HEK293 (cell line): ENCODE measurements around the gene DUS1L.
A peak's percentile ranks its signal among the peaks of the same experiment; 100 is the strongest.

Source experiments
- HOXC10 ChIP-seq: sonication (generic); formaldehyde crosslinking; IDR thresholded peaks from 2 replicates; pipeline ENCODE4 v1.8.1; 2023; ENCODE audit warnings: mild to moderate bottlenecking, missing genetic modification reagents
- KLF10 ChIP-seq: fragments of 450-650 bp; IDR thresholded peaks from 2 replicates; pipeline ENCODE4 v1.5.1; 2018; ENCODE audit warnings: missing biosample characterization, mild to moderate bottlenecking, missing genetic modification characterization
- KLF9 ChIP-seq: fragments of 450-650 bp; formaldehyde crosslinking; IDR thresholded peaks from 2 replicates; pipeline ENCODE4 v1.5.1; 2016; ENCODE audit warnings: missing biosample characterization, missing genetic modification characterization, low read depth
- SP2 ChIP-seq: fragments of 450-650 bp; formaldehyde crosslinking; IDR thresholded peaks from 2 replicates; pipeline ENCODE4 v1.5.1; 2016; ENCODE audit warnings: missing biosample characterization, missing genetic modification characterization
- TSHZ1 ChIP-seq: fragments of 450-650 bp; formaldehyde crosslinking; IDR thresholded peaks from 2 replicates; pipeline ENCODE4 v1.5.1; 2016; ENCODE audit warnings: missing biosample characterization, missing genetic modification characterization, borderline replicate concordance
- YY2 ChIP-seq: fragments of 450-650 bp; formaldehyde crosslinking; IDR thresholded peaks from 2 replicates; pipeline ENCODE4 v1.5.1; 2016; ENCODE audit warnings: missing biosample characterization, missing genetic modification characterization
- ZNF146 ChIP-seq: fragments of 450-650 bp; formaldehyde crosslinking; IDR thresholded peaks from 2 replicates; pipeline ENCODE4 v1.5.1; 2016; ENCODE audit warnings: missing biosample characterization, missing genetic modification characterization
- ZNF2 ChIP-seq: fragments of 450-650 bp; formaldehyde crosslinking; IDR thresholded peaks from 2 replicates; pipeline ENCODE4 v1.5.1; 2016; ENCODE audit warnings: missing biosample characterization, missing genetic modification characterization
- ZNF223 ChIP-seq: fragments of 450-650 bp; formaldehyde crosslinking; IDR thresholded peaks from 2 replicates; pipeline ENCODE4 v1.5.1; 2016; ENCODE audit warnings: missing biosample characterization, missing genetic modification characterization
- ZNF23 ChIP-seq: fragments of 450-650 bp; formaldehyde crosslinking; IDR thresholded peaks from 2 replicates; pipeline ENCODE4 v1.5.1; 2016; ENCODE audit warnings: missing biosample characterization, missing genetic modification characterization, borderline replicate concordance
- ZNF48 ChIP-seq: fragments of 450-650 bp; formaldehyde crosslinking; IDR thresholded peaks from 2 replicates; pipeline ENCODE4 v1.5.1; 2016; ENCODE audit warnings: missing biosample characterization, missing genetic modification characterization
- ZNF501 ChIP-seq: fragments of 450-650 bp; formaldehyde crosslinking; IDR thresholded peaks from 2 replicates; pipeline ENCODE4 v1.5.1; 2016; ENCODE audit warnings: missing biosample characterization, missing genetic modification characterization
- ZNF510 ChIP-seq: fragments of 450-650 bp; formaldehyde crosslinking; IDR thresholded peaks from 2 replicates; pipeline ENCODE4 v1.5.1; 2018; ENCODE audit warnings: mild to moderate bottlenecking, missing genetic modification characterization, missing biosample characterization; ENCODE audit not compliant: insufficient replicate concordance
- ZNF513 ChIP-seq: fragments of 450-650 bp; IDR thresholded peaks from 2 replicates; pipeline ENCODE4 v1.5.1; 2018; ENCODE audit warnings: missing biosample characterization, missing genetic modification characterization
- ZNF529 ChIP-seq: fragments of 450-650 bp; formaldehyde crosslinking; IDR thresholded peaks from 2 replicates; pipeline ENCODE4 v1.5.1; 2017; ENCODE audit warnings: missing genetic modification characterization, missing biosample characterization; ENCODE audit not compliant: insufficient replicate concordance
- ZNF610 ChIP-seq: fragments of 450-650 bp; formaldehyde crosslinking; IDR thresholded peaks from 2 replicates; pipeline ENCODE4 v1.5.1; 2016; ENCODE audit warnings: missing biosample characterization, missing genetic modification characterization, borderline replicate concordance
- ZNF626 ChIP-seq: fragments of 450-650 bp; sonication (Bioruptor Pico); formaldehyde crosslinking; IDR thresholded peaks from 2 replicates; pipeline ENCODE4 v1.5.1; 2018; ENCODE audit warnings: missing biosample characterization, missing genetic modification characterization, inconsistent platforms
- ZNF664 ChIP-seq: fragments of 450-650 bp; formaldehyde crosslinking; IDR thresholded peaks from 2 replicates; pipeline ENCODE4 v1.5.1; 2016; ENCODE audit warnings: missing biosample characterization, missing genetic modification characterization
- ZNF670 ChIP-seq: fragments of 450-650 bp; formaldehyde crosslinking; IDR thresholded peaks from 2 replicates; pipeline ENCODE4 v1.5.1; 2016; ENCODE audit warnings: missing biosample characterization, missing genetic modification characterization, low read depth
- ZNF701 ChIP-seq: fragments of 450-650 bp; formaldehyde crosslinking; IDR thresholded peaks from 2 replicates; pipeline ENCODE4 v1.5.1; 2016; ENCODE audit warnings: missing biosample characterization, missing genetic modification characterization
- ZNF704 ChIP-seq: fragments of 450-650 bp; formaldehyde crosslinking; IDR thresholded peaks from 2 replicates; pipeline ENCODE4 v1.5.1; 2016; ENCODE audit warnings: missing biosample characterization, missing genetic modification characterization
- ZNF747 ChIP-seq: fragments of 450-650 bp; formaldehyde crosslinking; IDR thresholded peaks from 2 replicates; pipeline ENCODE4 v1.5.1; 2016; ENCODE audit warnings: missing biosample characterization, missing genetic modification characterization
- ZNF777 ChIP-seq: fragments of 450-650 bp; formaldehyde crosslinking; IDR thresholded peaks from 2 replicates; pipeline ENCODE4 v1.5.1; 2017; ENCODE audit warnings: missing biosample characterization, missing genetic modification characterization, borderline replicate concordance
- ZSCAN23 ChIP-seq: fragments of 450-650 bp; formaldehyde crosslinking; IDR thresholded peaks from 2 replicates; pipeline ENCODE4 v1.5.1; 2016; ENCODE audit warnings: missing biosample characterization, missing genetic modification characterization
- ZSCAN4 ChIP-seq: fragments of 450-650 bp; formaldehyde crosslinking; IDR thresholded peaks from 2 replicates; pipeline ENCODE4 v1.5.1; 2017; ENCODE audit warnings: missing biosample characterization, missing genetic modification characterization
- TF ChIP-seq, protein P1 (sequence below): fragments of 450-650 bp; formaldehyde crosslinking; IDR thresholded peaks from 2 replicates; pipeline ENCODE4 v1.5.1; 2017; ENCODE audit warnings: missing biosample characterization, missing genetic modification characterization
- TF ChIP-seq, protein P2 (sequence below): fragments of 450-650 bp; formaldehyde crosslinking; IDR thresholded peaks from 2 replicates; pipeline ENCODE4 v1.5.1; 2016; ENCODE audit warnings: missing biosample characterization, missing genetic modification characterization
- TF ChIP-seq, protein P3 (sequence below): fragments of 450-650 bp; formaldehyde crosslinking; IDR thresholded peaks from 2 replicates; pipeline ENCODE4; 2016; ENCODE audit warnings: missing biosample characterization, missing genetic modification characterization

Gene DUS1L

GRCh38 chr17:82065638-82066303 is at the start of gene DUS1L (continued):
- TF ChIP-seq, protein P1, sequence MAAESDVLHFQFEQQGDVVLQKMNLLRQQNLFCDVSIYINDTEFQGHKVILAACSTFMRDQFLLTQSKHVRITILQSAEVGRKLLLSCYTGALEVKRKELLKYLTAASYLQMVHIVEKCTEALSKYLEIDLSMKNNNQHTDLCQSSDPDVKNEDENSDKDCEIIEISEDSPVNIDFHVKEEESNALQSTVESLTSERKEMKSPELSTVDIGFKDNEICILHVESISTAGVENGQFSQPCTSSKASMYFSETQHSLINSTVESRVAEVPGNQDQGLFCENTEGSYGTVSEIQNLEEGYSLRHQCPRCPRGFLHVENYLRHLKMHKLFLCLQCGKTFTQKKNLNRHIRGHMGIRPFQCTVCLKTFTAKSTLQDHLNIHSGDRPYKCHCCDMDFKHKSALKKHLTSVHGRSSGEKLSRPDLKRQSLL (tag by site-specific recombination), result peak; percentile 69
- TF ChIP-seq ZSCAN23 (tag by site-specific recombination) (0 out of 2 replicates have a peak, but pooled peaks have one; percentile 42), KLF9 (tag by site-specific recombination) (peak; percentile 60), ZNF23 (no peak), HOXC10 (CRISPR knock-in tag) (peak; percentile 10; the same call in 1 of the 2 replicates), ZNF146 (peak; percentile 74), ZNF747 (tag by site-specific recombination) (no peak), KLF10 (peak; percentile 65; the same call in 1 of the 2 replicates), ZNF610 (tag by site-specific recombination) (peak; percentile 78), ZNF777 (tag by site-specific recombination) (peak; percentile 51; the same call in 1 of the 2 replicates), ZNF664 (tag by site-specific recombination) (0 out of 2 replicates have a peak, but pooled peaks have one; percentile 34), ZSCAN4 (tag by site-specific recombination) (peak; percentile 44; the same call in 1 of the 2 replicates), YY2 (peak; percentile 60), ZNF701 (tag by site-specific recombination) (no peak), ZNF626 (tag by site-specific recombination) (no peak), ZNF48 (tag by site-specific recombination) (no peak), ZNF513 (tag by site-specific recombination) (no peak; the same call in 1 of the 2 replicates), ZNF501 (tag by site-specific recombination) (no peak; the same call in 1 of the 2 replicates), ZNF529 (tag by site-specific recombination) (no peak), ZNF704 (tag by site-specific recombination) (no peak), TSHZ1 (tag by site-specific recombination) (peak; percentile 61; the same call in 1 of the 2 replicates), SP2 (tag by site-specific recombination) (peak; percentile 35; the same call in 1 of the 2 replicates), ZNF2 (tag by site-specific recombination) (peak; percentile 94), ZNF510 (tag by site-specific recombination) (no peak), ZNF223 (tag by site-specific recombination) (peak; percentile 53; the same call in 1 of the 2 replicates), ZNF670 (tag by site-specific recombination) (no peak)
- TF ChIP-seq, protein P2, sequence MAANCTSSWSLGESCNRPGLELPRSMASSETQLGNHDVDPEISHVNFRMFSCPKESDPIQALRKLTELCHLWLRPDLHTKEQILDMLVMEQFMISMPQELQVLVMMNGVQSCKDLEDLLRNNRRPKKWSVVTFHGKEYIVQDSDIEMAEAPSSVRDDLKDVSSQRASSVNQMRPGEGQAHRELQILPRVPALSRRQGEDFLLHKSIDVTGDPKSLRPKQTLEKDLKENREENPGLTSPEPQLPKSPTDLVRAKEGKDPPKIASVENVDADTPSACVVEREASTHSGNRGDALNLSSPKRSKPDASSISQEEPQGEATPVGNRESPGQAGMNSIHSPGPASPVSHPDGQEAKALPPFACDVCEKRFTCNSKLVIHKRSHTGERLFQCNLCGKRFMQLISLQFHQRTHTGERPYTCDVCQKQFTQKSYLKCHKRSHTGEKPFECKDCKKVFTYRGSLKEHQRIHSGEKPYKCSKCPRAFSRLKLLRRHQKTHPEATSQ, result peak; percentile 99
- TF ChIP-seq, protein P3, sequence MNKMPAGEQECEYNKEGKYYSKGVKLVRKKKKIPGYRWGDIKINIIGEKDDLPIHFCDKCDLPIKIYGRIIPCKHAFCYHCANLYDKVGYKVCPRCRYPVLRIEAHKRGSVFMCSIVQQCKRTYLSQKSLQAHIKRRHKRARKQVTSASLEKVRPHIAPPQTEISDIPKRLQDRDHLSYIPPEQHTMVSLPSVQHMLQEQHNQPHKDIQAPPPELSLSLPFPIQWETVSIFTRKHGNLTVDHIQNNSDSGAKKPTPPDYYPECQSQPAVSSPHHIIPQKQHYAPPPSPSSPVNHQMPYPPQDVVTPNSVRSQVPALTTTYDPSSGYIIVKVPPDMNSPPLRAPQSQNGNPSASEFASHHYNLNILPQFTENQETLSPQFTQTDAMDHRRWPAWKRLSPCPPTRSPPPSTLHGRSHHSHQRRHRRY (tag by site-specific recombination), result 0 out of 2 replicates have a peak, but pooled peaks have one; percentile 66
